ENCODE measurements around the gene VPS13D.

The VPS13D gene

GRCh38 chr1:12231276-12231595, 1.4 kb downstream of the VPS13D start:
- DNase-seq: no peak

- no peak for DNase-seq
Observed at GRCh38 chr1:12232221-12232620, 2.4 kb downstream of the VPS13D start.

GRCh38 chr1:12244078-12244477, 14.2 kb downstream of the VPS13D start:
- DNase-seq: peak; percentile 10

- no peak for DNase-seq
Observed at GRCh38 chr1:12244585-12244984, 14.8 kb downstream of the VPS13D start.

- no peak for DNase-seq
Observed at GRCh38 chr1:12245116-12245515, 15.3 kb downstream of the VPS13D start.

- no peak for DNase-seq
Observed at GRCh38 chr1:12245733-12246132, 15.9 kb downstream of the VPS13D start.

GRCh38 chr1:12246584-12246983, 16.8 kb downstream of the VPS13D start:
- no peak for DNase-seq

GRCh38 chr1:12249181-12249580, 19.4 kb downstream of the VPS13D start:
- DNase-seq: no peak

GRCh38 chr1:12249748-12250147, 19.9 kb downstream of the VPS13D start:
- no peak for DNase-seq

- no peak for DNase-seq
Observed at GRCh38 chr1:12251442-12251841, 21.6 kb downstream of the VPS13D start.

- no peak for DNase-seq
Observed at GRCh38 chr1:12255913-12256312, 26.1 kb downstream of the VPS13D start.

- DNase-seq: no peak
Observed at GRCh38 chr1:12258272-12258671, 28.4 kb downstream of the VPS13D start.

GRCh38 chr1:12269351-12269750, 39.5 kb downstream of the VPS13D start:
- no peak for DNase-seq

GRCh38 chr1:12271033-12271432, 41.2 kb downstream of the VPS13D start:
- DNase-seq: no peak

- peak; percentile 24 for DNase-seq
Observed at GRCh38 chr1:12272770-12273169, 42.9 kb downstream of the VPS13D start.

GRCh38 chr1:12275370-12275769, 45.5 kb downstream of the VPS13D start:
- DNase-seq: peak; percentile 35

GRCh38 chr1:12276225-12276624, 46.4 kb downstream of the VPS13D start:
- peak; percentile 49 for DNase-seq

- no peak for DNase-seq
Observed at GRCh38 chr1:12279003-12279402, 49.2 kb downstream of the VPS13D start.

- DNase-seq: no peak
Observed at GRCh38 chr1:12279728-12280464, 50.1 kb downstream of the VPS13D start.

GRCh38 chr1:12282142-12282541, 52.3 kb downstream of the VPS13D start:
- no peak for DNase-seq

- DNase-seq: no peak
Observed at GRCh38 chr1:12284486-12284885, 54.7 kb downstream of the VPS13D start.

GRCh38 chr1:12285496-12286143, 55.8 kb downstream of the VPS13D start:
- DNase-seq: no peak

GRCh38 chr1:12287869-12288268, 58.0 kb downstream of the VPS13D start:
- no peak for DNase-seq

- no peak for DNase-seq
Observed at GRCh38 chr1:12290828-12291227, 61.0 kb downstream of the VPS13D start.

GRCh38 chr1:12293416-12293815, 63.6 kb downstream of the VPS13D start:
- DNase-seq: no peak
